ENCODE measurements around the gene MAP4K3. TPM values are rescaled to one million over a fixed set of nuclear protein-coding genes. Genes with fewer than 3 reads are reported as not detected.

The MAP4K3 gene
- total and polyA plus RNA-seq, 8 donors = 13.5 to 166 (median 87.2) TPM

DNA sequence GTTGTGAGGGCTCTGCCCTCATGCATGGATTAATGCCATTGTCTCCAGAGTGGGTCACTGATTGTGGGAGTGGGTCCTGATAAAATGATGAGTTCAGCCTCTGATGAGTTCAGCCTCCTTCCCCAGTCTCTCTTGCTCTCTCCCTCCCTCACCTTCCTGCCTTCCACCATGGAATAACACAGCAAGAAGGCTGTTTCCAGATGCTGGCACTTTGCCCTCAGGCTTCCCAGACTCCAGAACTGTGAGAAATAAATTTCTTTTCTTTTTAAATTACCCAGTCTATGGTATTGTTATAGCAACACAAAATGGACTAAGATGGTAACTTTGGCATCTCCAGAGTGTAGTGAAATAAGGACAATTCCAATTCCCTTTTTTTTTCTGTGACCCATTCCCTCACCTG lies 47.1 kb upstream of the MAP4K3 start:
- Histone ChIP-seq H3K4me3 (no peak overlapping the region), H3K36me3 (no peaks in the 10 kb centered on the region), H3K27me3 (no peaks in the 10 kb centered on the region), H3K27ac (no peak overlapping the region), H3K9me3 (no peaks in the 10 kb centered on the region), H3K4me1 (peaks cover 0 to 45% (median 5%) of the 10 kb centered on the region in 4 donors)
- TF ChIP-seq POLR2AphosphoS5 (IDR thresholded peaks at IDR 0.05) = no peak
- TF ChIP-seq, protein P1, sequence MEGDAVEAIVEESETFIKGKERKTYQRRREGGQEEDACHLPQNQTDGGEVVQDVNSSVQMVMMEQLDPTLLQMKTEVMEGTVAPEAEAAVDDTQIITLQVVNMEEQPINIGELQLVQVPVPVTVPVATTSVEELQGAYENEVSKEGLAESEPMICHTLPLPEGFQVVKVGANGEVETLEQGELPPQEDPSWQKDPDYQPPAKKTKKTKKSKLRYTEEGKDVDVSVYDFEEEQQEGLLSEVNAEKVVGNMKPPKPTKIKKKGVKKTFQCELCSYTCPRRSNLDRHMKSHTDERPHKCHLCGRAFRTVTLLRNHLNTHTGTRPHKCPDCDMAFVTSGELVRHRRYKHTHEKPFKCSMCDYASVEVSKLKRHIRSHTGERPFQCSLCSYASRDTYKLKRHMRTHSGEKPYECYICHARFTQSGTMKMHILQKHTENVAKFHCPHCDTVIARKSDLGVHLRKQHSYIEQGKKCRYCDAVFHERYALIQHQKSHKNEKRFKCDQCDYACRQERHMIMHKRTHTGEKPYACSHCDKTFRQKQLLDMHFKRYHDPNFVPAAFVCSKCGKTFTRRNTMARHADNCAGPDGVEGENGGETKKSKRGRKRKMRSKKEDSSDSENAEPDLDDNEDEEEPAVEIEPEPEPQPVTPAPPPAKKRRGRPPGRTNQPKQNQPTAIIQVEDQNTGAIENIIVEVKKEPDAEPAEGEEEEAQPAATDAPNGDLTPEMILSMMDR (IDR thresholded peaks at IDR 0.05) = no peak
- no peak for TF ChIP-seq EP300 (IDR thresholded peaks at IDR 0.05)
- no peak for TF ChIP-seq POLR2A (IDR thresholded peaks at IDR 0.05)
- DNase-seq = no peak
- intact Hi-C loops (cut with DNase I; ENCODE audit: low total_unique reads) = no loop called here

- 28 to 38% (median 32%) methylated on average over 3 of the region's 3 CpGs for WGBS, 5 donors
- Histone ChIP-seq H3K4me1 (peaks cover 0 to 42% (median 5%) of the 10 kb centered on the region in 4 donors), H3K9me3 (no peaks in the 10 kb centered on the region), H3K27me3 (no peaks in the 10 kb centered on the region), H3K27ac (no peak overlapping the region), H3K36me3 (no peaks in the 10 kb centered on the region), H3K4me3 (no peak overlapping the region)
- intact Hi-C loops (cut with DNase I; ENCODE audit: low total_unique reads) = no loop called here
- TF ChIP-seq POLR2AphosphoS5 (IDR thresholded peaks at IDR 0.05) = no peak
- TF ChIP-seq, protein P1 (IDR thresholded peaks at IDR 0.05) = no peak
- no peak for TF ChIP-seq EP300 (IDR thresholded peaks at IDR 0.05)
- TF ChIP-seq POLR2A (IDR thresholded peaks at IDR 0.05) = no peak
- DNase-seq = no peak
Measured at GRCh38 chr2:39483534-39483933, 46.4 kb upstream of the MAP4K3 start.

DNA sequence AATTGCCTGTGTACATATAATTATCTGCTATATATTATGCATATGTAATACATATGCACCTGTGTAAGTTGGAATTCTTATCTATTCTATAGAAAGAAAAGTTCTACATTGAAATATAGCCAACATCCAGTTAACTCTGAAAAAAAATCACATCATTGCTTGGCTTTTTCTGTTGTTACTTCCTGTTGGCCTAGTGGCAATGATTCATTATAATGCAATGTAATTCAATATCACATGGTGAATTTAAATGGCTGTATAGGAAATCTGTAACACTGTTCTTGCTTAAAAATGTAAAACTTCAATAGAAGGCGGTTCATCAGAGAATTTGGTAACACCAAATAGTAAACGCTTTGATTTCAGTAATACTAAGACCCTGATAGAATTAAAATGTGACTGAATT lies 44.5 kb upstream of the MAP4K3 start:
- H3K9me3 ChIP-seq = no peaks in the 10 kb centered on the region
- 84 to 92% (median 90%) methylated on average over 2 of the region's 2 CpGs for WGBS, 5 donors
- TF ChIP-seq EP300 (IDR thresholded peaks at IDR 0.05) (no peak), POLR2A (IDR thresholded peaks at IDR 0.05) (no peak), POLR2AphosphoS5 (IDR thresholded peaks at IDR 0.05) (peak in 1 of 3 donors; percentile 10)
- H3K4me1 ChIP-seq = peaks cover 0 to 27% (median 5%) of the 10 kb centered on the region in 4 donors
- DNase-seq = peak in 1 of 2 donors; percentile 28
- H3K27me3 ChIP-seq = no peaks in the 10 kb centered on the region
- no peak overlapping the region for H3K4me3 ChIP-seq
- H3K36me3 ChIP-seq = peaks cover 5 to 16% (median 14%) of the 10 kb centered on the region in 4 donors
- H3K27ac ChIP-seq = no peak overlapping the region
- intact Hi-C loops (cut with DNase I; ENCODE audit: low total_unique reads) = no loop called here

DNA sequence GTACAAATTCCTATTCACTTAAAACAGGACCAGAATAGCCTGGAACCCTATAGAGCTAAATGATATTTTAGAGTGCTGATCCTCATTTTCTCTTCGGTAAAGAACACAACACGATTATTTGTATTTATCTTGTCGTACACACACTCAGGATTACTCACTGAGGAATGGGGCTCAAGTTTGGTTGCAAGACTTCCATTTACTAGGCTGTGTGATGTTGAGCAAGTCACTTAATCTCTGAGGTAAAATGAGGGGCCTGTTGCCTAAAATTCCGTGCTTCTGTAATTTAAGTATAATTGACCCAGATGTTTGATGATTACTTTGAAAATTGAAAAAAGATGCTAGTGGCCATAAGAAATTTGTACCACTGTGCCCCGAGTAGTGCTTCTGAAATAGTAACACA lies 42.6 kb upstream of the MAP4K3 start:
- TF ChIP-seq POLR2AphosphoS5 (IDR thresholded peaks at IDR 0.05) (no peak), EP300 (IDR thresholded peaks at IDR 0.05) (no peak), POLR2A (IDR thresholded peaks at IDR 0.05) (no peak)
- TF ChIP-seq, protein P1 (IDR thresholded peaks at IDR 0.05) = no peak
- Histone ChIP-seq H3K36me3 (peaks cover 5 to 23% (median 20%) of the 10 kb centered on the region in 4 donors), H3K27ac (no peak overlapping the region), H3K27me3 (no peaks in the 10 kb centered on the region), H3K9me3 (no peaks in the 10 kb centered on the region), H3K4me3 (no peak overlapping the region), H3K4me1 (peaks cover 0 to 23% (median 3%) of the 10 kb centered on the region in 4 donors)
- no peak for DNase-seq
- 82 to 89% (median 85%) methylated on average over 5 of the region's 5 CpGs for WGBS, 5 donors
- intact Hi-C loops (cut with DNase I; ENCODE audit: low total_unique reads) = no loop called here

- Histone ChIP-seq H3K27me3 (no peaks in the 10 kb centered on the region), H3K4me1 (peaks cover 0 to 21% (median under 1%) of the 10 kb centered on the region in 4 donors), H3K36me3 (peaks cover 5 to 23% (median 20%) of the 10 kb centered on the region in 4 donors), H3K9me3 (no peaks in the 10 kb centered on the region), H3K27ac (no peak overlapping the region), H3K4me3 (no peak overlapping the region)
- DNase-seq = no peak
- no peak for TF ChIP-seq POLR2A (IDR thresholded peaks at IDR 0.05)
- no peak for TF ChIP-seq EP300 (IDR thresholded peaks at IDR 0.05)
- TF ChIP-seq POLR2AphosphoS5 (IDR thresholded peaks at IDR 0.05) = no peak
- TF ChIP-seq, protein P1 (IDR thresholded peaks at IDR 0.05) = no peak
- intact Hi-C loops (cut with DNase I; ENCODE audit: low total_unique reads) = no loop called here
Measured at GRCh38 chr2:39479053-39479670, 42.1 kb upstream of the MAP4K3 start.
